IPS-NIHi7 (cell line): ENCODE measurements around the gene ABCC3.

Experiments used
- DNase-seq: peaks from one replicate; pipeline ENCODE4 v3.0.0; 2012; ENCODE audit warnings: mixed read lengths; ENCODE audit errors: extremely low spot score

The ABCC3 gene

GRCh38 chr17:50642722-50643656 is 8.3 kb downstream of the ABCC3 start:
- DNase-seq: no peak

- DNase-seq: no peak
Measured at GRCh38 chr17:50645748-50646682, 11.3 kb downstream of the ABCC3 start.

GRCh38 chr17:50647187-50647586 is 12.5 kb downstream of the ABCC3 start:
- DNase-seq: no peak

- DNase-seq: no peak
Measured at GRCh38 chr17:50649042-50649908, 14.6 kb downstream of the ABCC3 start.

- no peak for DNase-seq
Measured at GRCh38 chr17:50651661-50652060, 17.0 kb downstream of the ABCC3 start.

- no peak for DNase-seq
Measured at GRCh38 chr17:50653738-50654137, 19.1 kb downstream of the ABCC3 start.

- DNase-seq: no peak
Measured at GRCh38 chr17:50656509-50656908, 21.8 kb downstream of the ABCC3 start.

GRCh38 chr17:50657054-50657453 is 22.4 kb downstream of the ABCC3 start:
- DNase-seq: no peak

GRCh38 chr17:50657627-50658026 is 22.9 kb downstream of the ABCC3 start:
- DNase-seq: no peak

GRCh38 chr17:50658616-50659015 is 23.9 kb downstream of the ABCC3 start:
- no peak for DNase-seq

GRCh38 chr17:50659179-50659578 is 24.5 kb downstream of the ABCC3 start:
- peak; percentile 59 for DNase-seq

- DNase-seq: no peak
Measured at GRCh38 chr17:50660042-50660886, 25.6 kb downstream of the ABCC3 start.

GRCh38 chr17:50660887-50661345 is 26.2 kb downstream of the ABCC3 start:
- no peak for DNase-seq

- DNase-seq: no peak
Measured at GRCh38 chr17:50661348-50661747, 26.7 kb downstream of the ABCC3 start.

GRCh38 chr17:50661795-50662391 is 27.2 kb downstream of the ABCC3 start:
- peak; percentile 67 for DNase-seq

- no peak for DNase-seq
Measured at GRCh38 chr17:50662632-50663225, 28.0 kb downstream of the ABCC3 start.

- DNase-seq: no peak
Measured at GRCh38 chr17:50663812-50664374, 29.2 kb downstream of the ABCC3 start.

GRCh38 chr17:50664788-50665458 is 30.2 kb downstream of the ABCC3 start:
- no peak for DNase-seq

GRCh38 chr17:50665838-50666237 is 31.2 kb downstream of the ABCC3 start:
- DNase-seq: no peak
